ENCODE results near the gene CPM. TPM values are rescaled to one million over a fixed set of nuclear protein-coding genes. Genes with fewer than 3 reads are reported as not detected.

CPM gene
- total RNA-seq, 3 donors from 2014 or later (not counting 1 experiment from before 2014, with no cell fraction given) = 0.25 to 1.6 (median 0.68) TPM

GRCh38 chr12:68831751-68832503, 101.0 kb downstream of the CPM start:
- DNase-seq (no peak), ATAC-seq (no peak)
- Histone ChIP-seq H3K27ac (ENCODE audit: low read length) (no peak overlapping the region), H3K4me3 (ENCODE audit: low read length) (no peak overlapping the region), H3K36me3 (ENCODE audit: control insufficient read depth, insufficient read depth, low read length) (peaks cover 75% of the 10 kb centered on the region), H3K27me3 (ENCODE audit: control insufficient read depth, insufficient read depth, low read length) (no peaks in the 10 kb centered on the region), H3K4me1 (ENCODE audit: control insufficient read depth, insufficient read depth, low read length) (no peaks in the 10 kb centered on the region), H3K9me3 (ENCODE audit: control insufficient read depth, insufficient read depth, low read length) (no peaks in the 10 kb centered on the region)
- H3K36me3 Mint-ChIP-seq = peaks cover 14% of the 10 kb centered on the region
- 96% methylated on average over 10 of the region's 14 CpGs for WGBS (ENCODE audit: insufficient coverage)
- no peaks in the 10 kb centered on the region for H3K27me3 Mint-ChIP-seq (ENCODE audit: low read depth in 2 of 2)
- TF ChIP-seq, protein P1, sequence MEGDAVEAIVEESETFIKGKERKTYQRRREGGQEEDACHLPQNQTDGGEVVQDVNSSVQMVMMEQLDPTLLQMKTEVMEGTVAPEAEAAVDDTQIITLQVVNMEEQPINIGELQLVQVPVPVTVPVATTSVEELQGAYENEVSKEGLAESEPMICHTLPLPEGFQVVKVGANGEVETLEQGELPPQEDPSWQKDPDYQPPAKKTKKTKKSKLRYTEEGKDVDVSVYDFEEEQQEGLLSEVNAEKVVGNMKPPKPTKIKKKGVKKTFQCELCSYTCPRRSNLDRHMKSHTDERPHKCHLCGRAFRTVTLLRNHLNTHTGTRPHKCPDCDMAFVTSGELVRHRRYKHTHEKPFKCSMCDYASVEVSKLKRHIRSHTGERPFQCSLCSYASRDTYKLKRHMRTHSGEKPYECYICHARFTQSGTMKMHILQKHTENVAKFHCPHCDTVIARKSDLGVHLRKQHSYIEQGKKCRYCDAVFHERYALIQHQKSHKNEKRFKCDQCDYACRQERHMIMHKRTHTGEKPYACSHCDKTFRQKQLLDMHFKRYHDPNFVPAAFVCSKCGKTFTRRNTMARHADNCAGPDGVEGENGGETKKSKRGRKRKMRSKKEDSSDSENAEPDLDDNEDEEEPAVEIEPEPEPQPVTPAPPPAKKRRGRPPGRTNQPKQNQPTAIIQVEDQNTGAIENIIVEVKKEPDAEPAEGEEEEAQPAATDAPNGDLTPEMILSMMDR (IDR thresholded peaks at IDR 0.05) = no peak
- no peaks in the 10 kb centered on the region for H3K9me3 Mint-ChIP-seq
- no peak overlapping the region for H3K27ac Mint-ChIP-seq
- peaks cover 7 to 15% of the 10 kb centered on the region in 2 donors for H3K4me1 Mint-ChIP-seq
- no peak overlapping the region for H3K4me3 Mint-ChIP-seq
- intact Hi-C loops (cut with micrococcal nuclease) = no loop called here

DNA sequence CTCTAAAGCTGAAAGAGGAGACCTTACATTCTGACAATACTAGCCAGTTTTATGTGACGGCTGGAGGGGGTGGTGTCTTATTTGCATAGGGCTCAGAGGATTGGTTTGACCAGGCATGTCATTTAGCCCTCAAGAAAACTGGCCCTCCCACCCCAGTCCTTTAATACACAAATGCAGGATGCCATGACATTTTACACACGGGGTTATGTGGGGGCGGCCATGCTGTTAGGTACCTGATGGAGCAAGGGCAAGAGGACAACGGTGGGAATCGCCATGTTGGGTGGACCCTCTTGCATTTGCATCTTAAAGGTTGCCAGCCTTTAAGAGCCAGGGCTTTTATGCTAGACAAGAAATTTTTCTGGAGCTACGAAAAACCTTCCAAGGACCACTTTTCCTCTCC, 101.7 kb downstream of the CPM start:
- H3K4me1 ChIP-seq (ENCODE audit: control insufficient read depth, insufficient read depth, low read length) = no peaks in the 10 kb centered on the region
- Mint-ChIP-seq H3K4me1 (peaks cover 7 to 15% of the 10 kb centered on the region in 2 donors), H3K27me3 (ENCODE audit: low read depth in 2 of 2) (no peaks in the 10 kb centered on the region), H3K27ac (peak overlapping the region in 1 of 2 donors; percentile 22), H3K4me3 (no peak overlapping the region), H3K9me3 (no peaks in the 10 kb centered on the region), H3K36me3 (peaks cover 14% of the 10 kb centered on the region)
- no peaks in the 10 kb centered on the region for H3K9me3 ChIP-seq (ENCODE audit: control insufficient read depth, insufficient read depth, low read length)
- intact Hi-C loops (cut with micrococcal nuclease) = no loop called here
- H3K27me3 ChIP-seq (ENCODE audit: control insufficient read depth, insufficient read depth, low read length) = no peaks in the 10 kb centered on the region
- DNase-seq (no peak), ATAC-seq (no peak)
- H3K4me3 ChIP-seq (ENCODE audit: low read length) = no peak overlapping the region
- no peak overlapping the region for H3K27ac ChIP-seq (ENCODE audit: low read length)
- WGBS (ENCODE audit: insufficient coverage) = 98% methylated on average over 5 of the region's 6 CpGs
- H3K36me3 ChIP-seq (ENCODE audit: control insufficient read depth, insufficient read depth, low read length) = peaks cover 75% of the 10 kb centered on the region
- TF ChIP-seq, protein P1 (IDR thresholded peaks at IDR 0.05) = no peak

- intact Hi-C loops (cut with micrococcal nuclease) = no loop called here
- WGBS (ENCODE audit: insufficient coverage) = 99% methylated on average over 5 of the region's 7 CpGs
- H3K36me3 ChIP-seq (ENCODE audit: control insufficient read depth, insufficient read depth, low read length) = peaks cover 81% of the 10 kb centered on the region
Observed at GRCh38 chr12:68828672-68829068, 104.3 kb downstream of the CPM start.

More at GRCh38 chr12:68828672-68829068, 104.3 kb downstream of the CPM start:
- DNase-seq = no peak
- Mint-ChIP-seq H3K9me3 (no peaks in the 10 kb centered on the region), H3K4me1 (peaks cover 8 to 11% of the 10 kb centered on the region in 2 donors), H3K36me3 (peaks cover 7% of the 10 kb centered on the region), H3K27me3 (ENCODE audit: low read depth in 2 of 2) (no peaks in the 10 kb centered on the region), H3K27ac (peak overlapping the region in 1 of 2 donors; percentile 11), H3K4me3 (no peak overlapping the region)
- H3K4me3 ChIP-seq (ENCODE audit: low read length) = no peak overlapping the region
- H3K4me1 ChIP-seq (ENCODE audit: control insufficient read depth, insufficient read depth, low read length) = no peaks in the 10 kb centered on the region
- H3K9me3 ChIP-seq (ENCODE audit: control insufficient read depth, insufficient read depth, low read length) = no peaks in the 10 kb centered on the region
- TF ChIP-seq, protein P1 (IDR thresholded peaks at IDR 0.05) = no peak
- H3K27me3 ChIP-seq (ENCODE audit: control insufficient read depth, insufficient read depth, low read length) = no peaks in the 10 kb centered on the region
- H3K27ac ChIP-seq (ENCODE audit: low read length) = no peak overlapping the region
- no peak for ATAC-seq

All from natural killer cell (primary cell).